ENCODE data around the gene REEP2. TPM values are rescaled to one million over a fixed set of nuclear protein-coding genes. Genes with fewer than 3 reads are reported as not detected.
A peak's percentile ranks its signal among the peaks of the same experiment; 100 is the strongest.

REEP2 gene
- polyA plus RNA-seq, 2 of the 4 experiments (the other 2 are of a cell fraction), result 4.6 to 5.1 TPM

DNA sequence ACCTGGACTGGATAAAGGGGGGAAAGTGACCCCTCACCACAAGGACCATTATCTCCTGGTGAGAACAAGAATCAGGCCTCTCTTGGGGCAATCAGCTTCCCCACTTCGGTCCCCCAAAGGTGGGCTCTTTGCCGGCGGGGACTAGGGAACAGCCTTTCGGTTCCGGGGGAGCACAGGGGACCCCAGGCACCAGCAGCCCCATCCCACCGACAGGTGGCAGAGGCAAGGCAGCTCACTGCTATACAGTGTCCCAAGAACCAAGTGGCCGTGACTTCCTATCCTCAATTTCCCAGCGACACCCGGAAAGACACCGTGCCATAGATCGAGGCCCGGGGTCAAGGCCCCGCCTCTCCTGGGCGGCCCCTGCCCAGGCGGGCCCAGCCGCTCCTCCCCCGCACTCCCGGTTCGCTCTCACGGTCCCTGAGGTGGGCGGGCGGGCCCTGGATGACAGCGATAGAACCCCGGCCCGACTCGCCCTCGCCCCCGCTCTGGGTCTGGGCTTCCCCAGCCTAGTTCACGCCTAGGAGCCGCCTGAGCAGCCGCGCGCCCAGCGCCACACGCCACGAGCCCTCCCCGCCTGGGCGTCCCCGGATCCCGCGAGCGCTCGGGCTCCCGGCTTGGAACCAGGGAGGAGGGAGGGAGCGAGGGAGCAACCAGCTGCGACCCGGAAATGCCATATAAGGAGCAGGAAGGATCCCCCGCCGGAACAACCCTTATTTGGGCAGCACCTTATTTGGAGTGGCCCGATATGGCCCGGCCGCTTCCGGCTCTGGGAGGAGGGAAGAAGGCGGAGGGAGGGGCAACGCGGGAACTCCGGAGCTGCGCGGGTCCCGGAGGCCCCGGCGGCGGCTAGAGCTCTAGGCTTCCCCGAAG is 25.8 kb downstream of the REEP2 start (continued):
- peak; percentile 81 for TF ChIP-seq CHD2 (IDR thresholded peaks at IDR 0.05; ENCODE audit: low read length, partially characterized antibody)
- peak; percentile 59 for TF ChIP-seq POLR2A (IDR thresholded peaks at IDR 0.05; ENCODE audit: low read length)

DNA sequence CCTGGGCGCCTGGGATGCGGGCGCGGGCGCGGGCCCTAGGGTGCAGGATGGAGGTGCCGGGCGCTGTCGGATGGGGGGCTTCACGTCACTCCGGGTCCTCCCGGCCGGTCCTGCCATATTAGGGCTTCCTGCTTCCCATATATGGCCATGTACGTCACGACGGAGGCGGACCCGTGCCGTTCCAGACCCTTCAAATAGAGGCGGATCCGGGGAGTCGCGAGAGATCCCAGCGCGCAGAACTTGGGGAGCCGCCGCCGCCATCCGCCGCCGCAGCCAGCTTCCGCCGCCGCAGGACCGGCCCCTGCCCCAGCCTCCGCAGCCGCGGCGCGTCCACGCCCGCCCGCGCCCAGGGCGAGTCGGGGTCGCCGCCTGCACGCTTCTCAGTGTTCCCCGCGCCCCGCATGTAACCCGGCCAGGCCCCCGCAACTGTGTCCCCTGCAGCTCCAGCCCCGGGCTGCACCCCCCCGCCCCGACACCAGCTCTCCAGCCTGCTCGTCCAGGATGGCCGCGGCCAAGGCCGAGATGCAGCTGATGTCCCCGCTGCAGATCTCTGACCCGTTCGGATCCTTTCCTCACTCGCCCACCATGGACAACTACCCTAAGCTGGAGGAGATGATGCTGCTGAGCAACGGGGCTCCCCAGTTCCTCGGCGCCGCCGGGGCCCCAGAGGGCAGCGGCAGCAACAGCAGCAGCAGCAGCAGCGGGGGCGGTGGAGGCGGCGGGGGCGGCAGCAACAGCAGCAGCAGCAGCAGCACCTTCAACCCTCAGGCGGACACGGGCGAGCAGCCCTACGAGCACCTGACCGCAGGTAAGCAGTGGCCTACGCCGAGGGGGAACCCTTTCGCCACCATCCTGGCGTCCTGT is 26.6 kb downstream of the REEP2 start, which contains the start of gene EGR1:
TSS of gene EGR1 (plus strand) at position 219 of the 864 bp plus-strand sequence. CDS start at position 502, 283 bp downstream.
- Histone ChIP-seq H3K4me1 (peaks cover 12% of the 10 kb centered on the region), H3K4me3 (peak within 1 kb of the TSS; percentile 66), H3K27ac (peak within 1 kb of the TSS; percentile 95 to 96), H3K4me2 (peak within 1 kb of the TSS; percentile 95), H3K9me3 (no peaks in the 10 kb centered on the region)
- ChIA-PET CTCF (interaction anchor here (0.6 to 14.7 kb wide), 14 partner anchors 8 to 302 kb away, joined by 3 to 199 read pairs (median 6); no protein-coding TSS in a partner anchor), POLR2A (interaction anchor here (0.6 to 3.3 kb wide), 23 partner anchors 8 to 797 kb away, joined by 3 to 34 read pairs (median 4); partner anchors contain the start of genes CDC23, CDC25C, ETF1 and FAM53C)
- 17% methylated on average over 25 of the region's 85 CpGs for WGBS (ENCODE audit: missing lambda C conversion rate)
- FAIRE-seq, result no peak
- TF ChIP-seq CBX8 (IDR thresholded peaks at IDR 0.05), result no peak
- no peak for TF ChIP-seq HDAC2 (IDR thresholded peaks at IDR 0.05)
- TF ChIP-seq EHF (CRISPR knock-in tag; IDR thresholded peaks at IDR 0.05), result no peak
- TF ChIP-seq, protein P1, sequence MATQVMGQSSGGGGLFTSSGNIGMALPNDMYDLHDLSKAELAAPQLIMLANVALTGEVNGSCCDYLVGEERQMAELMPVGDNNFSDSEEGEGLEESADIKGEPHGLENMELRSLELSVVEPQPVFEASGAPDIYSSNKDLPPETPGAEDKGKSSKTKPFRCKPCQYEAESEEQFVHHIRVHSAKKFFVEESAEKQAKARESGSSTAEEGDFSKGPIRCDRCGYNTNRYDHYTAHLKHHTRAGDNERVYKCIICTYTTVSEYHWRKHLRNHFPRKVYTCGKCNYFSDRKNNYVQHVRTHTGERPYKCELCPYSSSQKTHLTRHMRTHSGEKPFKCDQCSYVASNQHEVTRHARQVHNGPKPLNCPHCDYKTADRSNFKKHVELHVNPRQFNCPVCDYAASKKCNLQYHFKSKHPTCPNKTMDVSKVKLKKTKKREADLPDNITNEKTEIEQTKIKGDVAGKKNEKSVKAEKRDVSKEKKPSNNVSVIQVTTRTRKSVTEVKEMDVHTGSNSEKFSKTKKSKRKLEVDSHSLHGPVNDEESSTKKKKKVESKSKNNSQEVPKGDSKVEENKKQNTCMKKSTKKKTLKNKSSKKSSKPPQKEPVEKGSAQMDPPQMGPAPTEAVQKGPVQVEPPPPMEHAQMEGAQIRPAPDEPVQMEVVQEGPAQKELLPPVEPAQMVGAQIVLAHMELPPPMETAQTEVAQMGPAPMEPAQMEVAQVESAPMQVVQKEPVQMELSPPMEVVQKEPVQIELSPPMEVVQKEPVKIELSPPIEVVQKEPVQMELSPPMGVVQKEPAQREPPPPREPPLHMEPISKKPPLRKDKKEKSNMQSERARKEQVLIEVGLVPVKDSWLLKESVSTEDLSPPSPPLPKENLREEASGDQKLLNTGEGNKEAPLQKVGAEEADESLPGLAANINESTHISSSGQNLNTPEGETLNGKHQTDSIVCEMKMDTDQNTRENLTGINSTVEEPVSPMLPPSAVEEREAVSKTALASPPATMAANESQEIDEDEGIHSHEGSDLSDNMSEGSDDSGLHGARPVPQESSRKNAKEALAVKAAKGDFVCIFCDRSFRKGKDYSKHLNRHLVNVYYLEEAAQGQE (IDR thresholded peaks at IDR 0.05), result peak; percentile 48
- TF ChIP-seq CBX2 (IDR thresholded peaks at IDR 0.05; ENCODE audit: borderline replicate concordance, low read depth), result no peak
- TF ChIP-seq, protein P2, sequence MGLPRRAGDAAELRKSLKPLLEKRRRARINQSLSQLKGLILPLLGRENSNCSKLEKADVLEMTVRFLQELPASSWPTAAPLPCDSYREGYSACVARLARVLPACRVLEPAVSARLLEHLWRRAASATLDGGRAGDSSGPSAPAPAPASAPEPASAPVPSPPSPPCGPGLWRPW (IDR thresholded peaks at IDR 0.05), result no peak
- TF ChIP-seq RARB (CRISPR knock-in tag; IDR thresholded peaks at IDR 0.05), result no peak
- peak; percentile 45 for TF ChIP-seq PHF8 (IDR thresholded peaks at IDR 0.05; ENCODE audit: borderline replicate concordance, low read depth)
- TF ChIP-seq MYC (IDR thresholded peaks at IDR 0.05; ENCODE audit: borderline replicate concordance, low read length), result no peak
- TF ChIP-seq NFE2L2 (conservative IDR thresholded peaks at IDR 0.05; ENCODE audit: low read length), result no peak
- TF ChIP-seq JUNB (IDR thresholded peaks at IDR 0.05), result no peak
- peak; percentile 44 for TF ChIP-seq POLR2A (IDR thresholded peaks at IDR 0.05; ENCODE audit: low read length)
- TF ChIP-seq MAZ (IDR thresholded peaks at IDR 0.05; ENCODE audit: borderline replicate concordance, low read depth, low read length), result 0 out of 2 replicates have a peak, but pooled peaks have one; percentile 1
- TF ChIP-seq, protein P3, sequence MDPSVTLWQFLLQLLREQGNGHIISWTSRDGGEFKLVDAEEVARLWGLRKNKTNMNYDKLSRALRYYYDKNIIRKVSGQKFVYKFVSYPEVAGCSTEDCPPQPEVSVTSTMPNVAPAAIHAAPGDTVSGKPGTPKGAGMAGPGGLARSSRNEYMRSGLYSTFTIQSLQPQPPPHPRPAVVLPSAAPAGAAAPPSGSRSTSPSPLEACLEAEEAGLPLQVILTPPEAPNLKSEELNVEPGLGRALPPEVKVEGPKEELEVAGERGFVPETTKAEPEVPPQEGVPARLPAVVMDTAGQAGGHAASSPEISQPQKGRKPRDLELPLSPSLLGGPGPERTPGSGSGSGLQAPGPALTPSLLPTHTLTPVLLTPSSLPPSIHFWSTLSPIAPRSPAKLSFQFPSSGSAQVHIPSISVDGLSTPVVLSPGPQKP (IDR thresholded peaks at IDR 0.05; ENCODE audit: low read depth, low read length), result peak; percentile 50; the same call in 1 of the 2 replicates
- TF ChIP-seq KDM5A (IDR thresholded peaks at IDR 0.05), result no peak
- TF ChIP-seq HOXB13 (CRISPR knock-in tag; IDR thresholded peaks at IDR 0.05; ENCODE audit: low read depth), result no peak
- no peak for TF ChIP-seq JUN (IDR thresholded peaks at IDR 0.05)
- TF ChIP-seq BHLHE40 (IDR thresholded peaks at IDR 0.05; ENCODE audit: low read depth, low read length), result no peak
- no peak for TF ChIP-seq NPAS2 (CRISPR knock-in tag; IDR thresholded peaks at IDR 0.05; ENCODE audit: borderline replicate concordance)
- no peak for TF ChIP-seq FOXS1 (CRISPR knock-in tag; IDR thresholded peaks at IDR 0.05)
- TF ChIP-seq, protein P4, sequence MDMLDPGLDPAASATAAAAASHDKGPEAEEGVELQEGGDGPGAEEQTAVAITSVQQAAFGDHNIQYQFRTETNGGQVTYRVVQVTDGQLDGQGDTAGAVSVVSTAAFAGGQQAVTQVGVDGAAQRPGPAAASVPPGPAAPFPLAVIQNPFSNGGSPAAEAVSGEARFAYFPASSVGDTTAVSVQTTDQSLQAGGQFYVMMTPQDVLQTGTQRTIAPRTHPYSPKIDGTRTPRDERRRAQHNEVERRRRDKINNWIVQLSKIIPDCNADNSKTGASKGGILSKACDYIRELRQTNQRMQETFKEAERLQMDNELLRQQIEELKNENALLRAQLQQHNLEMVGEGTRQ (IDR thresholded peaks at IDR 0.05), result peak; percentile 64
- no peak for TF ChIP-seq SREBF2 (IDR thresholded peaks at IDR 0.05)
- TF ChIP-seq FOSB (CRISPR knock-in tag; IDR thresholded peaks at IDR 0.05), result no peak
- peak; percentile 78; the same call in 1 of the 2 replicates for TF ChIP-seq POLR2AphosphoS2 (conservative IDR thresholded peaks at IDR 0.05; ENCODE audit: low read length)
- no peak for TF ChIP-seq ZSCAN20 (CRISPR knock-in tag; IDR thresholded peaks at IDR 0.05)
- no peak for TF ChIP-seq CHD4 (IDR thresholded peaks at IDR 0.05; ENCODE audit: borderline replicate concordance)
- TF ChIP-seq ZFP36 (IDR thresholded peaks at IDR 0.05; ENCODE audit: borderline replicate concordance, partially characterized antibody), result peak; percentile 96
- no peak for TF ChIP-seq NR3C1 (IDR thresholded peaks at IDR 0.05)
- no peak for TF ChIP-seq RCOR1 (IDR thresholded peaks at IDR 0.05; ENCODE audit: low read depth, low read length)
- TF ChIP-seq HOXA7 (CRISPR knock-in tag; IDR thresholded peaks at IDR 0.05), result no peak
- peak; percentile 49 to 58 for ATAC-seq
- DNase-seq (ENCODE audit: low read depth in 1 of 2, low spot score in 1 of 2), result peak; percentile 88 to 94
